GM19395 (cell line): ENCODE measurements around the gene RHEX.
"Not testable (repeated sequence)": the region's sequence is repeated elsewhere in the genome, so short reads cannot be mapped to it uniquely, and the experiment has no call there.

Experiments used
- ATAC-seq: cut with Tn5 transposase; IDR thresholded peaks from one replicate; pipeline ENCODE4 v1.9.1; 2021; ENCODE audit warnings: mild to moderate bottlenecking, moderate library complexity; ENCODE audit not compliant: unreplicated experiment

The RHEX gene

GRCh38 chr1:206052919-206053610 is at the start of gene RHEX:
Gene RHEX, plus strand, starts transcription at chr1:206053173. Its CDS starts 44,656 bp downstream, at chr1:206097829.
- not testable (repeated sequence) for ATAC-seq

GRCh38 chr1:206003854-206004800 is 48.8 kb upstream of the RHEX start:
- no peak for ATAC-seq

GRCh38 chr1:206004826-206005225 is 48.1 kb upstream of the RHEX start:
- ATAC-seq, result no peak

- ATAC-seq, result no peak
Observed at GRCh38 chr1:206005234-206005633, 47.7 kb upstream of the RHEX start.

- no peak for ATAC-seq
Observed at GRCh38 chr1:206005778-206006180, 47.2 kb upstream of the RHEX start.

GRCh38 chr1:206006946-206007345 is 46.0 kb upstream of the RHEX start:
- no peak for ATAC-seq

- ATAC-seq, result no peak
Observed at GRCh38 chr1:206010060-206010459, 42.9 kb upstream of the RHEX start.

GRCh38 chr1:206011057-206011456 is 41.9 kb upstream of the RHEX start:
- no peak for ATAC-seq

GRCh38 chr1:206012086-206012859 is 40.7 kb upstream of the RHEX start:
- ATAC-seq, result peak; percentile 97

GRCh38 chr1:206013026-206013795 is 39.8 kb upstream of the RHEX start:
- no peak for ATAC-seq

GRCh38 chr1:206014601-206015000 is 38.4 kb upstream of the RHEX start:
- no peak for ATAC-seq

- no peak for ATAC-seq
Observed at GRCh38 chr1:206015071-206015470, 37.9 kb upstream of the RHEX start.

GRCh38 chr1:206020393-206021007 is 32.5 kb upstream of the RHEX start:
- no peak for ATAC-seq

- no peak for ATAC-seq
Observed at GRCh38 chr1:206021008-206021625, 31.9 kb upstream of the RHEX start.

GRCh38 chr1:206021626-206022365 is 31.2 kb upstream of the RHEX start:
- ATAC-seq, result no peak

- ATAC-seq, result no peak
Observed at GRCh38 chr1:206022766-206023165, 30.2 kb upstream of the RHEX start.

GRCh38 chr1:206023695-206024094 is 29.3 kb upstream of the RHEX start, which contains the start of gene CTSE:
Gene CTSE, minus strand, starts transcription at chr1:206023895. Its CDS starts 104 bp downstream, at chr1:206023791.
- no peak for ATAC-seq

- ATAC-seq, result no peak
Observed at GRCh38 chr1:206025283-206025820, 27.6 kb upstream of the RHEX start.
